Kidney epithelial cell (primary cell): ENCODE results near the gene MCL1. TPM values are rescaled to one million over a fixed set of nuclear protein-coding genes. Genes with fewer than 3 reads are reported as not detected.
"Not testable (repeated sequence)": the region's sequence is repeated elsewhere in the genome, so short reads cannot be mapped to it uniquely, and the experiment has no call there.

Source experiments
- DNase-seq: peaks from one replicate; pipeline ENCODE4 v3.0.0-alpha.2; 2010; ENCODE audit warnings: low read depth
- H3K27me3 ChIP-seq: 2 replicates; pipeline ENCODE4 v1.6.0; 2011; ENCODE audit warnings: low read length; ENCODE audit not compliant: control insufficient read depth, insufficient read depth
- H3K36me3 ChIP-seq: 2 replicates; pipeline ENCODE4 v1.5.1; 2011; ENCODE audit warnings: low read length; ENCODE audit not compliant: control insufficient read depth, insufficient read depth
- H3K4me3 ChIP-seq: 2 replicates; pipeline ENCODE4 v1.5.1; 2011; ENCODE audit warnings: low read depth, mild to moderate bottlenecking, control low read depth, low read length
- CTCF ChIP-seq: IDR thresholded peaks from 2 replicates; pipeline ENCODE4 v1.5.1; 2011; ENCODE audit warnings: mild to moderate bottlenecking, moderate library complexity, low read length, control low read depth, inconsistent platforms; ENCODE audit not compliant: insufficient read depth, poor library complexity, severe bottlenecking
- total RNA-seq: library from RNA; depleted of rRNA; stranded (reverse); fragments of >200 nt; gene quantifications from 2 replicates; pipeline ENCODE4 v1.2.3, GENCODE V29; 2015

MCL1 gene
- total RNA-seq, 1 donor from 2014 or later: 206 TPM

DNA sequence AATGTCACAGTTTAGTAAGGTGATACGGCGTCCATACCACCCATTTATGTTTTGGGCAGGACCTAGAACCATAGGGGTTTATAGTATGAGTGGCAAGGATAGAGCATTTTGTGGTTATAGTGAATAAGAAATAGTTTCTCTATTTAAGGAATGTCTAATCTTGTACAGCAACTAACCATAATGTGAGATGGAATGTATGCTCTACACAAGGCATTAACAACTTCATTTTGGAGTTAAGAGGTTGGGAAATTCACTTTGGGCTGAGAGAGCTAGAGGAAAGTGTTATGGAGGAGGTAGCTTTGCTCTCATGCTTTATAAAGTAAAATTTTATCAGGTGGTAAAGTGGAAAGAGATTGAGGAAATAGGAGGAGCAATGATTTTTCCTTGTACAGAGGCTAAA, 3.0 kb upstream of the MCL1 start:
- Histone ChIP-seq H3K36me3 (peaks cover 3% of the 10 kb centered on the region), H3K4me3 (no peak overlapping the region), H3K27me3 (no peaks in the 10 kb centered on the region)
- DNase-seq: no peak
- no peak for TF ChIP-seq CTCF

- not testable (repeated sequence) for DNase-seq, H3K36me3 ChIP-seq, H3K27me3 ChIP-seq
Observed at GRCh38 chr1:150581962-150582361, 2.6 kb upstream of the MCL1 start.

DNA sequence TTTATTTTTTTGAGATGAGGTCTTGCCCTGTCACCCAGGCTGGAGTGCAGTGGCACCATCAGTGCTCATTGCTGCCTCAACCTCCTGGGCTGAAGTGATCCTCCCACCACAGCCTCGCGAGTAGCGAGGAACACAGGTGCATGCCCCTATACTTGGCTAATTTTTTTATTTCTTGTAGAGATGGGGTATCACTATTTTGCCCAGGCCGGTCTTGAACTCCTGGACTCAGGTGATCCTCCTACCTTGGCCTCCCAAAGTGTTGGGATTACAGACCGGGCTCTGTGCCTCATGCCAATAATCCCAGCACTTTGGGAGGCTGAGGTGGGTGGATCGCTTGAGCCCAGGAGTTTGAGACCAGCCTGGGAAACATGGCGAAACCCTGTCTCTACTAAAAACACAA, 2.0 kb upstream of the MCL1 start:
- H3K27me3 ChIP-seq, H3K4me3 ChIP-seq, DNase-seq, H3K36me3 ChIP-seq: not testable (repeated sequence)

More at GRCh38 chr1:150581962-150582361, 2.6 kb upstream of the MCL1 start:
- H3K4me3 ChIP-seq: not testable (repeated sequence)

GRCh38 chr1:150580966-150581365, 1.6 kb upstream of the MCL1 start:
- H3K4me3 ChIP-seq, H3K27me3 ChIP-seq, H3K36me3 ChIP-seq, DNase-seq: not testable (repeated sequence)

DNA sequence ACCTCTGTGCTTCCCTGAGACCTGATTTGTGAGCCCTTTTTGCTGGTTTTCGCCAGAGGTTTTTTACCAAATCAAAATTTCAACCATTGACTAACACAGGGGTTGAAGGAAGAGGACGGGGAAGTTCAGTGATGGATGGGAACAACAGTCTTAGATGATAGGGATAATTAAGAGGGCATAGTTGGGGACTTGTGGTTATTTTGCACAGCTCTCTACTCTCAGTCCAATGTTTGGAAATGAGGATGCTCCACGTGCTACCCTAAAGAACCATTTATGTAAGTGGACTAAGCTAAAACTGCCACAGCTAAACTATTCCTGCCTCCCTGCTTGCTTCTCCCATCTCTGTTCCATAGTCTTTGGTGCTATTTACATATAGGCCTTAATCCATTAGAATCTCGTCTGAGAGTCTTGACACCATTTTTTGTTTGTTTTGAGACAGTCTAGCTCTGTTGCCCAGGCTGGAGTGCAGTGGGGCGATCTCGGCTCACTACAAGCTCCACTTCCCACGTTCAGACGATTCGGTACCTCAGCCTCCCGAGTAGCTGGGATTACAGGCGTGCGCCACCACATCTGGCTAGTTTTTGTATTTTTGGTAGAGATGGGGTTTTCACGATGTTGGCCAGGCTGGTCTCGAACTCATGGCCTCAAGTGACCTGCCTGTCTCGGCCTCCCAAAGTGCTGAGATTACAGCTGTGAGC, 684 bp upstream of the MCL1 start:
- no peaks in the 10 kb centered on the region for H3K27me3 ChIP-seq
- no peak for DNase-seq
- no peak for TF ChIP-seq CTCF
- peaks cover 6% of the 10 kb centered on the region for H3K36me3 ChIP-seq
- peak overlapping the region; percentile 47 for H3K4me3 ChIP-seq

GRCh38 chr1:150578272-150579109, 919 bp downstream of the MCL1 start:
- Histone ChIP-seq H3K27me3 (no peaks in the 10 kb centered on the region), H3K4me3 (peak overlapping the region; percentile 99), H3K36me3 (peaks cover 8% of the 10 kb centered on the region)
- no peak for TF ChIP-seq CTCF
- no peak for DNase-seq

DNA sequence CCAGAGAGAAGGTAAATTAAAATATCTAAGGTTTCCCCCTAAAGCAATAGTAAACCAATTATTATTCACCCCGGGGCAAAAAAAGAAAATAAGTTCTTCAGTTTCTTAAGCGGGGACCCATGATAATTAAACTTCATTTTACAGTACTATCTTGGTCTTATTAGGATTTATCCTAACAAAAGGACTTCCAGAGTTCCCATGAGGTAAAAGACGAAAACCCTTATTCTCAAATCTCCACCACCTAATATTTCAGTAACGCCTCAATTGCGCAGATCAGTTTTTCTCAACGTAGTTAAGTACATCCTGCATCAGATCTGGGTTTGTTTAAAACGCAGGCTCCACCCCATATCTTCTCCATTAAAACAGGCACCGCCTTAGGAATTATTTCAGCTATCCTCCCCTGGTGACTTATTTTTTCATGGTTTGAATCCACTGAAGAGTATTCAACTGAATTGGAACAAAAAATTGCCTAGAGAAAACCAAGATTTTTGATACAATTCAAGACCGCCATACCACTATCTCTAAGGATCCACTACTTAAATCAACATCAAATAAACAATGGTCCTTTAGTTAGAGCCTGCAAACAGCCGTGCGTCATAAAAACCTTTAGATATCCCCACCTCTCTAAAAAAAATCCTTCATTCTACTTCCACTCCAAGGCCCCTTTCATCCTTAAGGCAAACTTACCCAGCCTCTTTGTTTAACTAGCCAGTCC, 1.7 kb downstream of the MCL1 start:
- Histone ChIP-seq H3K4me3 (peak overlapping the region; percentile 99), H3K27me3 (no peaks in the 10 kb centered on the region), H3K36me3 (peaks cover 8% of the 10 kb centered on the region)
- no peak for TF ChIP-seq CTCF
- DNase-seq: no peak
